ENCODE results near the gene KLK6.

- TF ChIP-seq JUND (IDR thresholded peaks at IDR 0.05) (no peak), FOXJ3 (CRISPR knock-in tag; IDR thresholded peaks at IDR 0.05) (no peak), MAX (IDR thresholded peaks at IDR 0.05; ENCODE audit: low read depth) (no peak), CTCF (IDR thresholded peaks at IDR 0.05) (no peak)
These were observed 28.7 kb upstream of the KLK6 start for GRCh38 chr19:50998061-50998460.

Data from SK-N-SH (cell line).